Sigmoid colon (tissue), 7 donors: ENCODE data around the gene RAPSN. TPM values are rescaled to one million over a fixed set of nuclear protein-coding genes. Genes with fewer than 3 reads are reported as not detected.

ENCODE experiments used
- DNase-seq: peaks from one replicate; pipeline ENCODE4 v3.0.0-alpha.2; 2019
- H3K27ac ChIP-seq, 4 donors: fragments of 200-600 bp; sonication (generic); one replicate each; pipeline ENCODE4 v1.5.1; 2016 to 2019; ENCODE audit warnings: mild to moderate bottlenecking in 1 of 4
- H3K27me3 ChIP-seq, 3 donors: fragments of 200-600 bp; sonication (generic); one replicate each; pipeline ENCODE4 v1.5.1; 2019; ENCODE audit warnings: mild to moderate bottlenecking in 1 of 3
- H3K36me3 ChIP-seq, 4 donors: fragments of 200-600 bp; sonication (generic); one replicate each; pipeline ENCODE4 v1.5.1; 2016 to 2019
- H3K4me1 ChIP-seq, 4 donors: fragments of 200-600 bp; sonication (generic); one replicate each; pipeline ENCODE4 v1.5.1; 2017 to 2019
- H3K4me3 ChIP-seq, 4 donors: fragments of 200-600 bp; sonication (generic); one replicate each; pipeline ENCODE4 v1.5.1; 2017 to 2019; ENCODE audit warnings: mild to moderate bottlenecking in 2 of 4, moderate library complexity in 1 of 4
- H3K9me3 ChIP-seq, 4 donors: fragments of 200-600 bp in 3 of 4; sonication (generic) in 3 of 4; one replicate each; pipeline versions ENCODE4 v1.5.1 to v1.6.1; 2013 to 2019
- CTCF ChIP-seq, 4 experiments: fragments of 450-650 bp in 3 of 4; fragments of 200-600 bp in 1 of 4; IDR thresholded peaks; one replicate each; pipeline ENCODE4 v1.5.1; 2016 to 2019; ENCODE audit warnings: antibody characterized with exemption in 4 of 4, mild to moderate bottlenecking in 3 of 4, moderate library complexity in 2 of 4
- EP300 ChIP-seq, 4 donors: sonication (generic); formaldehyde crosslinking; IDR thresholded peaks; one replicate each; pipeline ENCODE4 v1.6.1; 2017; ENCODE audit warnings: antibody characterized with exemption in 4 of 4
- POLR2A ChIP-seq, 2 donors: fragments of 450-650 bp; IDR thresholded peaks; one replicate each; pipeline ENCODE4 v1.6.1; 2016; ENCODE audit warnings: antibody characterized with exemption in 2 of 2, mild to moderate bottlenecking in 2 of 2, moderate library complexity in 2 of 2
- POLR2AphosphoS5 ChIP-seq, 4 donors: sonication (generic); formaldehyde crosslinking; IDR thresholded peaks; one replicate each; pipeline ENCODE4 v1.6.1; 2017; ENCODE audit warnings: antibody characterized with exemption in 4 of 4
- WGBS, 2 donors: extraction: QIAGEN DNeasy Blood & Tissue Kit; methylation state at CpG; one replicate each; pipeline ENCODE4 v1.1.7; 2013; 5-methylcytosine and 5-hydroxymethylcytosine counted together
- intact Hi-C: fragments of 100-400 bp; cut with DNase I; formaldehyde crosslinking; loops from one replicate; pipeline ENCODE4 v1.15.1; 2023
- polyA plus RNA-seq, 3 donors: library from polyadenylated mRNA; stranded (reverse); fragments of 200-250 nt; gene quantifications; one replicate each; pipeline ENCODE4 v1.2.3, GENCODE V29; 2013
- total RNA-seq, 4 donors: library from RNA; depleted of rRNA; stranded (reverse); fragments of >200 nt; gene quantifications; one replicate each; pipeline ENCODE4 v1.1.0, GENCODE V29; 2016
- donor health status: healthy with polysubstance abuse.
- donor health status: Bipolar disorder and iron deficiency.
- donor health status: healthy.

RAPSN gene
- total and polyA plus RNA-seq, 7 donors, result 0.27 to 0.61 (median 0.46) TPM; not detected in 3

GRCh38 chr11:47403135-47403534 lies 45.8 kb downstream of the RAPSN start:
- no peak for DNase-seq
- Histone ChIP-seq H3K36me3 (no peaks in the 10 kb centered on the region), H3K9me3 (no peaks in the 10 kb centered on the region), H3K27me3 (no peaks in the 10 kb centered on the region), H3K27ac (no peak overlapping the region), H3K4me3 (no peak overlapping the region), H3K4me1 (peaks cover 0 to 31% (median 24%) of the 10 kb centered on the region in 4 donors)
- intact Hi-C loops, result no loop called here
- TF ChIP-seq POLR2AphosphoS5 (IDR thresholded peaks at IDR 0.05) (no peak), POLR2A (IDR thresholded peaks at IDR 0.05) (no peak), CTCF (IDR thresholded peaks at IDR 0.05) (no peak), EP300 (IDR thresholded peaks at IDR 0.05) (no peak)
- 87 to 90% methylated on average over 4 of the region's 4 CpGs for WGBS, 2 donors

- Histone ChIP-seq H3K4me1 (peaks cover 0 to 18% (median 15%) of the 10 kb centered on the region in 4 donors), H3K4me3 (peak overlapping the region; percentile 42 to 74 (median 54)), H3K9me3 (no peaks in the 10 kb centered on the region), H3K36me3 (no peaks in the 10 kb centered on the region), H3K27ac (peak overlapping the region; percentile 51 to 77 (median 76)), H3K27me3 (no peaks in the 10 kb centered on the region)
- TF ChIP-seq EP300 (IDR thresholded peaks at IDR 0.05) (no peak), POLR2AphosphoS5 (IDR thresholded peaks at IDR 0.05) (no peak), CTCF (IDR thresholded peaks at IDR 0.05) (no peak), POLR2A (IDR thresholded peaks at IDR 0.05) (no peak)
- no peak for DNase-seq
- intact Hi-C loops, result no loop called here
- WGBS, 2 donors, result 40 to 42% methylated on average over 8 of the region's 8 CpGs
Observed at GRCh38 chr11:47400768-47401279, 48.1 kb downstream of the RAPSN start.

GRCh38 chr11:47399860-47400767 lies 48.8 kb downstream of the RAPSN start:
- TF ChIP-seq POLR2A (IDR thresholded peaks at IDR 0.05), result peak in 1 of 2 donors; percentile 15
- peak in 3 of 4 donors; percentile 28 to 63 (median 60) for TF ChIP-seq POLR2AphosphoS5 (IDR thresholded peaks at IDR 0.05)
- TF ChIP-seq EP300 (IDR thresholded peaks at IDR 0.05), result no peak

GRCh38 chr11:47398551-47398950 lies 50.4 kb downstream of the RAPSN start:
- TF ChIP-seq CTCF (IDR thresholded peaks at IDR 0.05) (no peak), EP300 (IDR thresholded peaks at IDR 0.05) (no peak), POLR2AphosphoS5 (IDR thresholded peaks at IDR 0.05) (no peak), POLR2A (IDR thresholded peaks at IDR 0.05) (no peak)
- H3K36me3 ChIP-seq, result no peaks in the 10 kb centered on the region
- peaks cover 0 to 18% (median 15%) of the 10 kb centered on the region in 4 donors for H3K4me1 ChIP-seq
- intact Hi-C loops, result no loop called here
- no peak for DNase-seq
- H3K4me3 ChIP-seq, result no peak overlapping the region
- H3K27ac ChIP-seq, result no peak overlapping the region
- H3K9me3 ChIP-seq, result no peaks in the 10 kb centered on the region
- WGBS, 2 donors, result 96 to 100% methylated on average over 1 of the region's 1 CpG
- no peaks in the 10 kb centered on the region for H3K27me3 ChIP-seq

More at GRCh38 chr11:47399860-47400767, 48.8 kb downstream of the RAPSN start:
- intact Hi-C loops, result no loop called here
- Histone ChIP-seq H3K27me3 (no peaks in the 10 kb centered on the region), H3K4me3 (peak overlapping the region; percentile 42 to 74 (median 54)), H3K4me1 (peaks cover 0 to 18% (median 15%) of the 10 kb centered on the region in 4 donors), H3K36me3 (no peaks in the 10 kb centered on the region), H3K27ac (peak overlapping the region; percentile 51 to 77 (median 76)), H3K9me3 (no peaks in the 10 kb centered on the region)
- WGBS, 2 donors, result 5 to 6% methylated on average over 46 to 47 of the region's 47 CpGs
- no peak for DNase-seq

GRCh38 chr11:47398011-47398410 lies 50.9 kb downstream of the RAPSN start:
- DNase-seq, result no peak
- Histone ChIP-seq H3K36me3 (no peaks in the 10 kb centered on the region), H3K27ac (no peak overlapping the region), H3K9me3 (no peaks in the 10 kb centered on the region), H3K27me3 (no peaks in the 10 kb centered on the region), H3K4me3 (no peak overlapping the region), H3K4me1 (peaks cover 0 to 18% (median 15%) of the 10 kb centered on the region in 4 donors)
- TF ChIP-seq EP300 (IDR thresholded peaks at IDR 0.05), result no peak
- TF ChIP-seq POLR2AphosphoS5 (IDR thresholded peaks at IDR 0.05), result no peak
- TF ChIP-seq POLR2A (IDR thresholded peaks at IDR 0.05), result no peak
- TF ChIP-seq CTCF (IDR thresholded peaks at IDR 0.05), result no peak
- intact Hi-C loops, result no loop called here
- 92 to 93% methylated on average over 3 of the region's 3 CpGs for WGBS, 2 donors
